CD4-positive, alpha-beta T cell (primary cell): ENCODE results near the gene SCNN1G. TPM values are rescaled to one million over a fixed set of nuclear protein-coding genes. Genes with fewer than 3 reads are reported as not detected.

Source experiments
- ATAC-seq: fragments of 200-7000 bp; cut with Tn5 transposase; one replicate; pipeline ENCODE4 v1.10.0; 2022; ENCODE audit warnings: mild to moderate bottlenecking; ENCODE audit not compliant: poor library complexity
- CTCF ChIA-PET: fragments of 350-600 bp; sonication (Branson Sonifier 250); formaldehyde crosslinking; loops from one replicate; lab custom pipeline; 2021; ENCODE audit warnings: antibody characterized with exemption, inconsistent platforms; lab: Charles Lee
- POLR2A ChIA-PET: fragments of 350-600 bp; sonication (Branson Sonifier 250); formaldehyde crosslinking; loops from one replicate; lab custom pipeline; 2021; ENCODE audit warnings: antibody characterized with exemption, inconsistent platforms; lab: Charles Lee
- DNase-seq, 14 experiments: peaks; one replicate each; pipeline ENCODE4 v3.0.0-alpha.2; 2013 to 2020; ENCODE audit warnings: mixed read lengths in 2 of 14
- H3K27ac ChIP-seq, 2 donors: one replicate each; pipeline versions ENCODE4 v1.5.1 to v1.7.0; 2013; ENCODE audit warnings: low read length in 2 of 2, low read depth in 1 of 2, mild to moderate bottlenecking in 1 of 2
- H3K27me3 ChIP-seq, 2 experiments: 1 replicate in 1 of 2; 2 replicates in 1 of 2; pipeline versions ENCODE4 v1.6.1 to v1.7.0; 2013; ENCODE audit warnings: low read length in 2 of 2, control low read depth in 1 of 2, mild to moderate bottlenecking in 1 of 2, moderate library complexity in 1 of 2; ENCODE audit not compliant: insufficient read depth in 2 of 2, control insufficient read depth in 1 of 2
- H3K36me3 ChIP-seq: one replicate; pipeline ENCODE4 v1.6.1; 2013; ENCODE audit warnings: low read length, control low read depth; ENCODE audit not compliant: insufficient read depth
- H3K4me1 ChIP-seq: one replicate; pipeline ENCODE4 v1.6.1; 2013; ENCODE audit warnings: low read length, control low read depth; ENCODE audit not compliant: insufficient read depth
- H3K4me3 ChIP-seq: one replicate; pipeline ENCODE4 v1.5.1; 2013; ENCODE audit warnings: mild to moderate bottlenecking, low read length, moderate library complexity
- H3K9me3 ChIP-seq, 2 experiments: 1 replicate in 1 of 2; 2 replicates in 1 of 2; pipeline versions ENCODE4 v1.6.1 to v1.7.0; 2013; ENCODE audit warnings: low read length in 2 of 2, mild to moderate bottlenecking in 2 of 2, control low read depth in 1 of 2, moderate library complexity in 1 of 2; ENCODE audit not compliant: control insufficient read depth in 1 of 2, insufficient read depth in 1 of 2
- H3K27ac Mint-ChIP-seq: one replicate; pipeline ENCODE4 v1.8.0; 2020; ENCODE audit warnings: mixed read lengths
- H3K27me3 Mint-ChIP-seq: one replicate; pipeline ENCODE4 v1.8.0; 2021; ENCODE audit warnings: mixed read lengths
- H3K36me3 Mint-ChIP-seq: one replicate; pipeline ENCODE4 v1.8.0; 2021; ENCODE audit warnings: low read depth, mixed read lengths
- H3K4me1 Mint-ChIP-seq: one replicate; pipeline ENCODE4 v1.8.0; 2021; ENCODE audit warnings: low read depth, mixed read lengths
- H3K4me3 Mint-ChIP-seq: one replicate; pipeline ENCODE4 v1.8.0; 2020; ENCODE audit warnings: mild to moderate bottlenecking, mixed read lengths
- H3K9me3 Mint-ChIP-seq: one replicate; pipeline ENCODE4 v1.8.0; 2020; ENCODE audit warnings: mixed read lengths
- intact Hi-C, 2 experiments: fragments of 100-400 bp; cut with DNase I in 1 of 2; cut with micrococcal nuclease in 1 of 2; formaldehyde crosslinking; loops; one replicate each; pipeline versions ENCODE4 v1.15.1 to v1.9.0; 2023 to 2025; cut with DNase I, micrococcal nuclease
- total RNA-seq, 174 experiments: library from RNA in 2 of 174; stranded (reverse) in 2 of 174; gene quantifications; one replicate each; pipeline ENCODE4 v1.2.3 and lab custom pipeline; 2021 to 2026
- TF ChIP-seq, protein P1 (sequence below): fragments of 200-600 bp; IDR thresholded peaks from one replicate; pipeline ENCODE4 v1.8.0; 2022; ENCODE audit warnings: antibody characterized with exemption, mild to moderate bottlenecking

The SCNN1G gene
- total RNA-seq, 2 experiments from 2014 or later: not detected

DNA sequence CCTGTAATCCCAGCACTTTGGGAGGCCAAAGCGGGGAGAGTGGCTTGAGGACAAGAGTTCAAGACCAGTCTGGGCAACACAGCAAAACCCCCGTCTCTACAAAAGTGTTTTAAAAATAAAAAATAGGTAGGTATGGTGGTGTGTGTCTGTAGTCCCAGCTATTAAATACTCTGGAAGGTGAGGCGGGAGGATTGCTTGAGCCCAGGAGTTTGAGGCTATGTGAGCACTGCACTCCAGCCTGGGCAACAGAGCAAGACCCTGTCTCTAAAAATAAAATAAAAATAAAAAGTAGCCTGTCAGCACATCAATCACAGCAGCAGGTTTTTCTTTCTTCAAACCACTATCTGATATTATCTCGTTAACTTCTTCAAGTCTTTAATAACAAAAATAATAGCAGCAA lies 34.9 kb upstream of the SCNN1G start:
- H3K27ac Mint-ChIP-seq: no peak overlapping the region
- no peaks in the 10 kb centered on the region for H3K9me3 Mint-ChIP-seq
- Histone ChIP-seq H3K9me3 (no peaks in the 10 kb centered on the region), H3K4me1 (peaks cover 15% of the 10 kb centered on the region), H3K4me3 (no peak overlapping the region), H3K36me3 (no peaks in the 10 kb centered on the region), H3K27me3 (peaks cover 0 to 4% of the 10 kb centered on the region in 2 experiments), H3K27ac (no peak overlapping the region)
- intact Hi-C loops: loop anchor here in 1 of 2 experiments (2.0 to 5.0 kb wide), 2 partner anchors 1549 to 1625 kb away; partner anchors contain the start of gene METTL9
- peaks cover 11% of the 10 kb centered on the region for H3K27me3 Mint-ChIP-seq
- DNase-seq (no peak), ATAC-seq (no peak)
- TF ChIP-seq, protein P1, sequence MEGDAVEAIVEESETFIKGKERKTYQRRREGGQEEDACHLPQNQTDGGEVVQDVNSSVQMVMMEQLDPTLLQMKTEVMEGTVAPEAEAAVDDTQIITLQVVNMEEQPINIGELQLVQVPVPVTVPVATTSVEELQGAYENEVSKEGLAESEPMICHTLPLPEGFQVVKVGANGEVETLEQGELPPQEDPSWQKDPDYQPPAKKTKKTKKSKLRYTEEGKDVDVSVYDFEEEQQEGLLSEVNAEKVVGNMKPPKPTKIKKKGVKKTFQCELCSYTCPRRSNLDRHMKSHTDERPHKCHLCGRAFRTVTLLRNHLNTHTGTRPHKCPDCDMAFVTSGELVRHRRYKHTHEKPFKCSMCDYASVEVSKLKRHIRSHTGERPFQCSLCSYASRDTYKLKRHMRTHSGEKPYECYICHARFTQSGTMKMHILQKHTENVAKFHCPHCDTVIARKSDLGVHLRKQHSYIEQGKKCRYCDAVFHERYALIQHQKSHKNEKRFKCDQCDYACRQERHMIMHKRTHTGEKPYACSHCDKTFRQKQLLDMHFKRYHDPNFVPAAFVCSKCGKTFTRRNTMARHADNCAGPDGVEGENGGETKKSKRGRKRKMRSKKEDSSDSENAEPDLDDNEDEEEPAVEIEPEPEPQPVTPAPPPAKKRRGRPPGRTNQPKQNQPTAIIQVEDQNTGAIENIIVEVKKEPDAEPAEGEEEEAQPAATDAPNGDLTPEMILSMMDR: no peak
- H3K36me3 Mint-ChIP-seq: peaks cover 9% of the 10 kb centered on the region
- peak overlapping the region; percentile 96 for H3K4me3 Mint-ChIP-seq
- H3K4me1 Mint-ChIP-seq: peaks cover 27% of the 10 kb centered on the region
- ChIA-PET POLR2A (no interaction called here), CTCF (interaction anchor here (0.6 kb wide), 1 partner anchor 21 kb away, joined by 3 read pairs; no protein-coding TSS in a partner anchor)

GRCh38 chr16:23148166-23148512 lies 34.4 kb upstream of the SCNN1G start:
- peaks cover 15% of the 10 kb centered on the region for H3K4me1 ChIP-seq
- peaks cover 0 to 4% of the 10 kb centered on the region in 2 experiments for H3K27me3 ChIP-seq
- intact Hi-C loops: loop anchor here in 1 of 2 experiments (2.0 to 5.0 kb wide), 2 partner anchors 1549 to 1626 kb away; partner anchors contain the start of gene METTL9
- TF ChIP-seq, protein P1: no peak
- H3K27ac Mint-ChIP-seq: peak overlapping the region; percentile 70
- H3K4me1 Mint-ChIP-seq: peaks cover 27% of the 10 kb centered on the region
- CTCF ChIA-PET: no interaction called here
- H3K36me3 ChIP-seq: no peaks in the 10 kb centered on the region
- no peak overlapping the region for H3K27ac ChIP-seq
- ATAC-seq: no peak
- POLR2A ChIA-PET: interaction anchor here (1.2 kb wide), 1 partner anchor 1646 kb away, joined by 3 read pairs; no protein-coding TSS in a partner anchor
- peaks cover 14% of the 10 kb centered on the region for H3K27me3 Mint-ChIP-seq
- no peaks in the 10 kb centered on the region for H3K9me3 ChIP-seq
- peak overlapping the region; percentile 96 for H3K4me3 Mint-ChIP-seq
- H3K4me3 ChIP-seq: peak overlapping the region; percentile 43
- H3K36me3 Mint-ChIP-seq: peaks cover 9% of the 10 kb centered on the region
- no peak for DNase-seq
- no peaks in the 10 kb centered on the region for H3K9me3 Mint-ChIP-seq

GRCh38 chr16:23148513-23149266 lies 33.9 kb upstream of the SCNN1G start:
- CTCF ChIA-PET: interaction anchor here (1.0 kb wide), 1 partner anchor 33 kb away, joined by 3 read pairs; no protein-coding TSS in a partner anchor
- intact Hi-C loops: loop anchor here in 1 of 2 experiments (2.0 to 5.0 kb wide), 2 partner anchors 1550 to 1626 kb away; partner anchors contain the start of gene METTL9
- Histone ChIP-seq H3K4me1 (peaks cover 15% of the 10 kb centered on the region), H3K27ac (no peak overlapping the region), H3K4me3 (peak overlapping the region; percentile 43), H3K36me3 (no peaks in the 10 kb centered on the region), H3K9me3 (no peaks in the 10 kb centered on the region), H3K27me3 (peaks cover 0 to 4% of the 10 kb centered on the region in 2 experiments)
- Mint-ChIP-seq H3K27ac (peak overlapping the region; percentile 70), H3K27me3 (peaks cover 14% of the 10 kb centered on the region), H3K4me3 (peak overlapping the region; percentile 96), H3K9me3 (no peaks in the 10 kb centered on the region), H3K36me3 (peaks cover 9% of the 10 kb centered on the region), H3K4me1 (peaks cover 27% of the 10 kb centered on the region)
- peak; percentile 39 for ATAC-seq
- peak; percentile 20 to 81 (median 48) for DNase-seq
- TF ChIP-seq, protein P1: no peak
- POLR2A ChIA-PET: interaction anchor here (1.0 to 1.5 kb wide), 3 partner anchors 30 to 1647 kb away, joined by 3 to 4 read pairs (median 3); no protein-coding TSS in a partner anchor
